Right cardiac atrium (tissue), 5 donors: ENCODE data around the gene NACC2. TPM values are rescaled to one million over a fixed set of nuclear protein-coding genes. Genes with fewer than 3 reads are reported as not detected.
A peak's percentile ranks its signal among the peaks of the same experiment; 100 is the strongest.

ENCODE experiments used
- ATAC-seq, 2 donors: fragments of 200-7000 bp; cut with Tn5 transposase; one replicate each; pipeline versions ENCODE4 v1.8.0 to v1.9.1; 2020; ENCODE audit warnings: moderate library complexity in 2 of 2, mild to moderate bottlenecking in 1 of 2
- DNase-seq, 3 donors: peaks; one replicate each; pipeline ENCODE4 v3.0.0-alpha.2; 2020
- H3K27ac ChIP-seq: one replicate; pipeline ENCODE4 v1.5.1; 2013; ENCODE audit warnings: mild to moderate bottlenecking, low read length, control low read depth, moderate library complexity
- H3K27me3 ChIP-seq: one replicate; pipeline ENCODE4 v1.6.1; 2013; ENCODE audit not compliant: control insufficient read depth, insufficient read depth
- H3K4me1 ChIP-seq: one replicate; pipeline ENCODE4 v1.6.1; 2013; ENCODE audit warnings: low read length; ENCODE audit not compliant: control insufficient read depth, insufficient read depth
- H3K4me3 ChIP-seq: one replicate; pipeline ENCODE4 v1.5.1; 2013; ENCODE audit warnings: low read length, control low read depth
- H3K9me3 ChIP-seq: one replicate; pipeline ENCODE4 v1.6.1; 2013; ENCODE audit warnings: low read length; ENCODE audit not compliant: control insufficient read depth
- WGBS: extraction: QIAGEN DNeasy Blood & Tissue Kit; methylation state at CpG from one replicate; pipeline ENCODE4 v1.1.7; 2013; 5-methylcytosine and 5-hydroxymethylcytosine counted together
- intact Hi-C, 4 donors: fragments of 100-400 bp; cut with DNase I; formaldehyde crosslinking; loops; one replicate each; pipeline versions ENCODE4 v1.11.0 to v1.14.0; 2022 to 2023
- polyA plus RNA-seq: library from polyadenylated mRNA; stranded (reverse); fragments of 200-250 nt; gene quantifications from one replicate; pipeline ENCODE4 v1.2.3, GENCODE V29; 2013
- total RNA-seq, 4 donors: library from RNA; stranded (reverse); fragmentation: NEBNext Ultra II Directional; extraction: Animal tissue kit (Norgen Biotek cat#: 25700); gene quantifications; one replicate each; pipeline ENCODE4 v1.2.1, GENCODE V29; 2021
- donor health status: healthy with polysubstance abuse.
- donor health status: DM: no; HTN: yes; CAD: no.
- donor health status: DM: no; HTN: no; CAD: no.
- donor health status: DM: no; HTN: yes; CAD: no; lungs with severe emphysema.
- donor health status: DM: yes; HTN: yes; CAD: no.

The NACC2 gene
- total and polyA plus RNA-seq, 5 donors, result 19.4 to 45.3 (median 34.1) TPM

DNA sequence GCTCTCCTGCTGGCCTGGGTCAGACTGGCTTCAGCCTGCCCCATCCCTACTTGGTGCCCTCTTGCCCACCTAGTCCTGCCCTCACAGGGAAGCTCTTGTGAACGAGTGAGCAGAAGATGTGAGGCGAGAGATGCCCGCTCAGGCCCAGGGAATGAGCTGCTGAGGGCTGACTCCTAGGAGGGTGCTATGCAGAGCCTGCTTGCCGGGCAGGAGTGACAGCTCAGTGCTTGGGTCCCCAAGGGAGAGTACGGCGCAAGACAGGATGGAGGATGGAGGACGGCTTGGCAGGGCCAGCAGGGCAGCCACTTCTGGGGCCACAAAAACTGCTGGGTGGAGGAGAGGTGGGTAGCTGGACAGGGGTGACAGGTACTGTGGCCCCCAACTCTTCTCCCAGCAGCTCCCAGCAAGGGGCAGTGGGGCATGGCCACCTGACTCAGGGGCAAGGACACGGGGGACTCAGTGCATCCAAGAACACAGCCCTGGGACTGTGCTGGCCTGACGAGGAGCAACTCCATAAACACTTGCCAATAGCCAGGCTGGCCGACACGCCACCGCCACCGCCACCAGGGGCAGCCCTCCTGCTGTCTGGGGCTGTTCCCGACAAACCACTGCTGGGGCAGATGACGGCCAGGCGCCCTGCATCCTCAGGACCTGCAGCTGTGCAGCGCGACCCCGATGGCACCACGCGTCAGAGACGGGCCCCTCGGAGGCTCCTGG, 78.4 kb downstream of the NACC2 start:
- DNase-seq, result peak in 2 of 3 donors; percentile 40 to 61
- Histone ChIP-seq H3K4me3 (no peak overlapping the region), H3K9me3 (no peaks in the 10 kb centered on the region), H3K4me1 (peaks cover 3% of the 10 kb centered on the region), H3K27me3 (no peaks in the 10 kb centered on the region), H3K27ac (no peak overlapping the region)
- no peak for ATAC-seq
- WGBS, result 91% methylated on average over 23 of the region's 23 CpGs
- intact Hi-C loops, result loop anchor here in 1 of 4 donors (10.0 kb wide), 1 partner anchor 68 kb away; no protein-coding TSS in a partner anchor

GRCh38 chr9:136015656-136016571, 79.2 kb downstream of the NACC2 start:
- 86% methylated on average over 28 of the region's 28 CpGs for WGBS
- H3K4me1 ChIP-seq, result peaks cover 5% of the 10 kb centered on the region
- no peak for ATAC-seq
- no peaks in the 10 kb centered on the region for H3K9me3 ChIP-seq
- no peaks in the 10 kb centered on the region for H3K27me3 ChIP-seq
- intact Hi-C loops, result loop anchor here in 1 of 4 donors (10.0 kb wide), 1 partner anchor 69 kb away; no protein-coding TSS in a partner anchor
- peak in 2 of 3 donors; percentile 52 to 57 for DNase-seq
- H3K4me3 ChIP-seq, result no peak overlapping the region
- no peak overlapping the region for H3K27ac ChIP-seq

GRCh38 chr9:136014924-136015633, 80.0 kb downstream of the NACC2 start:
- WGBS, result 84% methylated on average over 19 of the region's 19 CpGs
- no peak overlapping the region for H3K27ac ChIP-seq
- H3K9me3 ChIP-seq, result no peaks in the 10 kb centered on the region
- no peaks in the 10 kb centered on the region for H3K27me3 ChIP-seq
- intact Hi-C loops, result loop anchor here in 1 of 4 donors (10.0 kb wide), 1 partner anchor 70 kb away; no protein-coding TSS in a partner anchor
- peaks cover 5% of the 10 kb centered on the region for H3K4me1 ChIP-seq
- ATAC-seq (no peak), DNase-seq (peak in 2 of 3 donors; percentile 45 to 48)
- no peak overlapping the region for H3K4me3 ChIP-seq

DNA sequence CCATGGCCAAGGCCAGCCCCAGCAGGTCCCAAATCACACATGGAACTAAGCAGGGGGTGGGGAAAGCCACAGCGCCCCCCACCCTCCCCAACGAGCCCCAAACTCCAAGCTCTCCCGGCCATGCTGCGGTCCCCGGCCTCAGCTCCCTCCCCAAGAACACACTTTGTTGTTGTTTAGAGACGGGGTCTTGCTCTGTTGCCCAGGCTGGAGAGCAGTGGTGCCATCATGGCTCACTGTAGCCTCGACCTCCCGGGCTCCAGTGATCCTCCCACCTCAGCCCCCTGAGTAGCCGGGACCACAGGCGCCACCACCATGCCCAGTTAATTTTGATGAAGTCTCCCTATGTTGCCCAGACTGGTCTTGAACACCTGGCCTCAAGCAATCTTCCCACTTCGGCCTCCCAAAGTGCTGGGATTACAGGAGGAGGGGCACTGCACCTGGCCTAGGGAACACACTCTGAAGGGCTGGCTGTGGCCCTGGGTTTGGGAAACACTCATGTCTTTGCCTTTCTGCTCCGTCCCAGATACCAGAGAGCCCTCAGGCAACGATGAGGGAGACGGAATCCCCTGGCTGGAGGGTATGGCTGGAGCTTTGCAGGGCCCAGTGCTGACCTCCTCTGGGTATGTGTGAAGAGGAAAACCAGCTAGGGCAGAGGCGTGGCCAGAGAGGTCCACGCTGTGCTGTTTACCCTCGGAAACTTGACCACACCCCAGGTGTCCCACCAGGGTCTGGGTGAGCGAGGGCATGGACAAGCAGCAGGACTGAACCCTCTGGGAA, 80.8 kb downstream of the NACC2 start:
- Histone ChIP-seq H3K4me3 (no peak overlapping the region), H3K4me1 (peaks cover 5% of the 10 kb centered on the region), H3K27ac (no peak overlapping the region), H3K9me3 (no peaks in the 10 kb centered on the region), H3K27me3 (no peaks in the 10 kb centered on the region)
- intact Hi-C loops, result loop anchor here in 1 of 4 donors (10.0 kb wide), 1 partner anchor 70 kb away; no protein-coding TSS in a partner anchor
- 94% methylated on average over 18 of the region's 18 CpGs for WGBS
- peak in 2 of 3 donors; percentile 42 to 43 for DNase-seq
- no peak for ATAC-seq

DNA sequence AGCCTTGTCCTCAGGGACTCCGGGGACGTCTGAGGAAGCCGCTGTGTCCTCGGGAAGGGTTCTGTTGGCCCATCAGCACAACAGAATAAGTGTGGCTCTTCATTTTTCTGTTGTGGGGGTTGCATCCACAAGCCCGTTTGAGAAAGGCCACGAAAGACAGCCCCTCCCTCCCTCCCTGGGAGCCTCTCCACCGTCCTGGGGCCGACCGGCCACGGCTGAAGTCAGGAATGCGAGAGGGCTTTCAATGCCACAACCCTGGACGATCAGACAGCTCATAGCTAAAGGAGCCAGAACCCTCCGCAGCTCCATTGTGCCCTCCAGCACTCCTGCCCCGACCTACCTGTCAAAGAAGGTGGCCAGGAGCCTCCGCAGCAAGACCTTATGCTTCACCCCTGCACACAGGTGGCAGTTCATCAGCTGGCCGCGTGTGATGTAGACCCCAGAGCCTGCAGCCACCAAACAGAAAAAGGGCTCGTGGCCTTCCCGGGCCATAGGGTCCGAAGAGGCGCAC, 81.5 kb downstream of the NACC2 start:
- no peak for ATAC-seq
- no peak overlapping the region for H3K27ac ChIP-seq
- H3K4me1 ChIP-seq, result peaks cover 5% of the 10 kb centered on the region
- peak; percentile 17 to 53 (median 30) for DNase-seq
- 91% methylated on average over 21 of the region's 21 CpGs for WGBS
- no peaks in the 10 kb centered on the region for H3K27me3 ChIP-seq
- intact Hi-C loops, result loop anchor here in 1 of 4 donors (10.0 kb wide), 1 partner anchor 71 kb away; no protein-coding TSS in a partner anchor
- H3K9me3 ChIP-seq, result no peaks in the 10 kb centered on the region
- H3K4me3 ChIP-seq, result no peak overlapping the region

- intact Hi-C loops, result loop anchor here in 1 of 4 donors (10.0 kb wide), 1 partner anchor 72 kb away; no protein-coding TSS in a partner anchor
- Histone ChIP-seq H3K4me3 (no peak overlapping the region), H3K4me1 (peaks cover 5% of the 10 kb centered on the region), H3K27me3 (no peaks in the 10 kb centered on the region), H3K9me3 (no peaks in the 10 kb centered on the region), H3K27ac (no peak overlapping the region)
- no peak for ATAC-seq
- peak; percentile 20 to 67 (median 51) for DNase-seq
- 93% methylated on average over 22 of the region's 22 CpGs for WGBS
Observed at GRCh38 chr9:136013116-136013515, 82.0 kb downstream of the NACC2 start.

GRCh38 chr9:136012651-136013050, 82.4 kb downstream of the NACC2 start:
- ATAC-seq, result peak in 1 of 2 donors; percentile 14
- 65% methylated on average over 18 of the region's 18 CpGs for WGBS
- H3K27ac ChIP-seq, result peak overlapping the region; percentile 42

GRCh38 chr9:136011703-136012496, 83.2 kb downstream of the NACC2 start:
- Histone ChIP-seq H3K9me3 (no peaks in the 10 kb centered on the region), H3K4me1 (peaks cover 5% of the 10 kb centered on the region), H3K4me3 (no peak overlapping the region), H3K27me3 (no peaks in the 10 kb centered on the region), H3K27ac (peak overlapping the region; percentile 43)
- WGBS, result 70% methylated on average over 59 of the region's 59 CpGs
- intact Hi-C loops, result loop anchor here in 1 of 4 donors (10.0 kb wide), 1 partner anchor 73 kb away; no protein-coding TSS in a partner anchor
- DNase-seq, result peak; percentile 94 to 97 (median 96)
- ATAC-seq, result peak; percentile 82 to 84

More at GRCh38 chr9:136012651-136013050, 82.4 kb downstream of the NACC2 start:
- DNase-seq, result peak; percentile 49 to 81 (median 80)
- Histone ChIP-seq H3K27me3 (no peaks in the 10 kb centered on the region), H3K4me3 (no peak overlapping the region), H3K9me3 (no peaks in the 10 kb centered on the region), H3K4me1 (peaks cover 5% of the 10 kb centered on the region)
- intact Hi-C loops, result loop anchor here in 1 of 4 donors (10.0 kb wide), 1 partner anchor 72 kb away; no protein-coding TSS in a partner anchor

DNA sequence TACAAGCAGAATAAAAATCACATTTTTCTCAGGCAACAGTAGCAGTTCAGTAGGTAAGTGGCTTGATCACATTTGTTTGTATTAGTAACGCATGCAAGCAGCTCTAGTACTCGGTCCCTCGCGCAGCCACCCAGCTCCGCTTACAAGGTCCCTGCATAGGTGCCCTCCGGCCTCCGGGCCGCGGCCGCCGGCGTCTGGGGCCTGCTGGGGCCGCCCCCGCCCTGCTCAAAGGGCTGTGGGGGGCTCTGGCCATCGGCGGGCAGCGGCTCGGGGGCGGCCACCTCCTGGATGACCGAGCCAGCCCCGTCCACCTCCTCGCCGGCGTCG, 83.8 kb downstream of the NACC2 start:
- H3K4me3 ChIP-seq, result no peak overlapping the region
- intact Hi-C loops, result loop anchor here in 1 of 4 donors (10.0 kb wide), 1 partner anchor 73 kb away; no protein-coding TSS in a partner anchor
- ATAC-seq (peak in 1 of 2 donors; percentile 1), DNase-seq (peak in 1 of 3 donors; percentile 19)
- H3K27ac ChIP-seq, result peak overlapping the region; percentile 3
- no peaks in the 10 kb centered on the region for H3K9me3 ChIP-seq
- WGBS, result 68% methylated on average over 25 of the region's 25 CpGs
- peaks cover 5% of the 10 kb centered on the region for H3K4me1 ChIP-seq
- no peaks in the 10 kb centered on the region for H3K27me3 ChIP-seq
